HepG2 (cell line): ENCODE data around the gene SMIM22. TPM values are rescaled to one million over a fixed set of nuclear protein-coding genes. Genes with fewer than 3 reads are reported as not detected.

Experiments used
- ATAC-seq: fragments of 200-7000 bp; cut with Tn5 transposase; 3 replicates; pipeline ENCODE4 v1.9.1; 2020; ENCODE audit warnings: mild to moderate bottlenecking, moderate library complexity
- BruUV-seq: library from RNA; stranded (reverse); fragments of 400-500 nt; replicated peaks from 2 replicates; lab custom pipeline; 2021; lab: Mats Ljungman, UMichigan
- CTCF ChIA-PET: fragments of 300-600 bp; formaldehyde crosslinking; extraction: SDS; loops from one replicate; lab custom pipeline; 2021; ENCODE audit warnings: low total read pairs, inconsistent platforms, low intra/inter-chr PET ratio; lab: Yijun Ruan, JAX
- POLR2A ChIA-PET: fragments of 350-600 bp; sonication (Branson Sonifier 250); formaldehyde crosslinking; loops from one replicate; lab custom pipeline; 2020; ENCODE audit warnings: antibody characterized with exemption, inconsistent platforms; lab: Yijun Ruan, JAX
- DNase-seq: peaks from one replicate; pipeline ENCODE4 v3.0.0-alpha.2; 2015; ENCODE audit warnings: low spot score
- FAIRE-seq: peaks from 3 replicates; lab custom pipeline; 2011; peaks lifted over from hg19 to GRCh38; lab: Jason Lieb, UNC
- H2AFZ ChIP-seq: one replicate; pipeline ENCODE4 v1.6.1; 2011; ENCODE audit warnings: low read length, inconsistent platforms
- H3K27ac ChIP-seq: fragments of 300-600 bp; 3 replicates; pipeline ENCODE4 v1.8.0; 2011; ENCODE audit warnings: mixed run types, mild to moderate bottlenecking, mixed read lengths, low read length, inconsistent platforms; ENCODE audit not compliant: insufficient read depth; ENCODE audit errors: extremely low read length
- H3K27me3 ChIP-seq, 2 experiments: fragments of 200-600 bp in 1 of 2; 2 replicates in 1 of 2; 3 replicates in 1 of 2; pipeline versions ENCODE4 v1.6.0 to v1.8.0; 2011; ENCODE audit warnings: low read length in 2 of 2, mild to moderate bottlenecking in 2 of 2, moderate library complexity in 2 of 2, inconsistent platforms in 1 of 2; ENCODE audit not compliant: insufficient read depth in 2 of 2, control insufficient read depth in 1 of 2
- H3K36me3 ChIP-seq, 2 experiments: fragments of 200-600 bp in 1 of 2; replicated peaks in 1 of 2; 2 replicates in 1 of 2; 3 replicates in 1 of 2; pipeline versions ENCODE4 v1.5.1 to v1.8.0; 2011; ENCODE audit warnings: low read length in 2 of 2, inconsistent platforms in 1 of 2; ENCODE audit not compliant: insufficient read depth in 2 of 2, control insufficient read depth in 1 of 2
- H3K4me1 ChIP-seq: 2 replicates; pipeline ENCODE4 v1.5.1; 2012; ENCODE audit warnings: low read length, inconsistent platforms; ENCODE audit not compliant: insufficient read depth
- H3K4me2 ChIP-seq: 2 replicates; pipeline ENCODE4 v1.6.0; 2011; ENCODE audit warnings: low read depth, low read length, inconsistent platforms
- H3K4me3 ChIP-seq, 3 experiments: fragments of 200-600 bp in 1 of 3; sonication (generic), shearing (Covaris generic) in 1 of 3; replicated peaks in 1 of 3; 2 replicates each; pipeline ENCODE4 v1.5.1; 2011 to 2016; ENCODE audit warnings: low read length in 3 of 3, inconsistent platforms in 2 of 3, low read depth in 2 of 3, mild to moderate bottlenecking in 2 of 3, control low read depth in 1 of 3, mixed read lengths in 1 of 3; ENCODE audit not compliant: insufficient read depth in 1 of 3
- H3K79me2 ChIP-seq: one replicate; pipeline ENCODE4 v1.6.1; 2011; ENCODE audit warnings: low read length, inconsistent platforms; ENCODE audit not compliant: insufficient read depth
- H3K9ac ChIP-seq: 2 replicates; pipeline ENCODE4 v1.6.0; 2011; ENCODE audit warnings: mild to moderate bottlenecking, low read depth, low read length, inconsistent platforms; ENCODE audit not compliant: insufficient read depth
- H3K9me3 ChIP-seq: 2 replicates; pipeline ENCODE4 v1.5.1; 2012; ENCODE audit warnings: mild to moderate bottlenecking, low read length
- H4K20me1 ChIP-seq: 2 replicates; pipeline ENCODE4 v1.6.0; 2011; ENCODE audit warnings: inconsistent platforms, mild to moderate bottlenecking, low read length, moderate library complexity; ENCODE audit not compliant: insufficient read depth
- JUND ChIP-seq: sonication (generic); formaldehyde crosslinking; IDR thresholded peaks from 2 replicates; pipeline ENCODE4 v1.8.0; 2022; ENCODE audit warnings: mild to moderate bottlenecking, missing genetic modification reagents
- NR3C1 ChIP-seq: sonication (generic); formaldehyde crosslinking; IDR thresholded peaks from 2 replicates; pipeline ENCODE4 v1.4.0; 2020; ENCODE audit warnings: missing genetic modification reagents
- RBAK ChIP-seq: sonication (generic); formaldehyde crosslinking; IDR thresholded peaks from 2 replicates; pipeline ENCODE4 v1.5.1; 2020; ENCODE audit warnings: mild to moderate bottlenecking, missing genetic modification reagents
- REL ChIP-seq: sonication (generic); formaldehyde crosslinking; conservative IDR thresholded peaks from 2 replicates; pipeline ENCODE4 v1.8.0; 2022; ENCODE audit warnings: mild to moderate bottlenecking, missing genetic modification reagents, moderate library complexity
- SAP130 ChIP-seq: IDR thresholded peaks from 2 replicates; pipeline ENCODE4 v1.6.1; 2016; ENCODE audit warnings: low read depth
- ZNF253 ChIP-seq: sonication (generic); formaldehyde crosslinking; IDR thresholded peaks from 2 replicates; pipeline ENCODE4 v1.8.0; 2022; ENCODE audit warnings: mild to moderate bottlenecking, missing genetic modification reagents, borderline replicate concordance
- ZNF30 ChIP-seq: sonication (generic); formaldehyde crosslinking; IDR thresholded peaks from 2 replicates; pipeline ENCODE4 v1.5.0; 2020; ENCODE audit warnings: mild to moderate bottlenecking, missing genetic modification reagents
- WGBS: methylation state at CpG from one replicate; pipeline ENCODE4 v1.1.6; 2017; ENCODE audit warnings: low lambda C conversion rate; 5-methylcytosine and 5-hydroxymethylcytosine counted together
- in situ Hi-C: cut with HindIII; loops from 2 replicates; pipeline ENCODE4 v1.10.0; 2017; ENCODE audit warnings: low pct_unique_long_range_greater_than_20kb; ENCODE audit not compliant: extremely low pct_ligation_motif_present
- intact Hi-C: fragments of 100-400 bp; cut with micrococcal nuclease; formaldehyde crosslinking; loops from one replicate; pipeline ENCODE4 v1.10.0; 2022; ENCODE audit not compliant: unreplicated experiment
- polyA plus RNA-seq, 8 experiments: library from polyadenylated mRNA; depleted of rRNA in 3 of 8; stranded (reverse) in 7 of 8; unstranded in 1 of 8; fragments of >200 nt; fragmentation: Illumina TruSeq in 4 of 8; extraction: Trizol in 4 of 8; gene quantifications; 2 replicates each; pipeline versions ENCODE4 v1.2.1 to v1.2.3, GENCODE V29; 2011 to 2016; ENCODE audit warnings: low read depth in 4 of 8, missing spikeins in 1 of 8, mixed read lengths in 1 of 8; ENCODE audit not compliant: insufficient read depth in 1 of 8
- total RNA-seq, 5 experiments: library from RNA; depleted of rRNA; stranded (reverse); fragments of >200 nt; fragmentation: Illumina TruSeq; extraction: Trizol; gene quantifications; 2 replicates each; pipeline ENCODE4 v1.2.3, GENCODE V29; 2016; ENCODE audit warnings: low read depth in 1 of 5
- TF ChIP-seq, protein P1 (sequence below): sonication (generic); formaldehyde crosslinking; IDR thresholded peaks from 2 replicates; pipeline ENCODE4 v1.5.0; 2020; ENCODE audit warnings: missing genetic modification reagents
- TF ChIP-seq, protein P2 (sequence below): sonication (generic); formaldehyde crosslinking; conservative IDR thresholded peaks from 2 replicates; pipeline ENCODE4 v1.8.0; 2022; ENCODE audit warnings: missing genetic modification reagents

SMIM22 gene
- total and polyA plus RNA-seq, 2 of the 13 experiments (the other 11 are each of a cell fraction or from before 2014, with no cell fraction given): not detected

DNA sequence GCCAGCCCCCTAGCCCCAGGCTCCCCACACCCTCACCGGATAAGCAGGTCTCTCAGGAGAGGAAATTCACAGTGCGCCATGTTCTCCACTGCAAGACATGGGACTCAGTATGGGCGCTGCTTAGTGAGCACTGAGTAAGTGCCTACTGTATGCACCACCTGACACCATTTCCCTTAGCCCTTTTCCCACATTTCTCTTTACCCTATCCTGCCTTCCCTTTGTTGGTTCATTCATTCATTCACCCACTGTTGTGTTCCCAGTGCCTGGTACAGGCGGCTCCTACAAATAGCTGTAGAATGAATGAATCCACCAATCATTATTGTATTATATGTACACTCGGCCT is 17.1 kb upstream of the SMIM22 start:
- TF ChIP-seq NR3C1: no peak
- TF ChIP-seq JUND (CRISPR knock-in tag): no peak
- no peak for TF ChIP-seq ZNF253 (CRISPR knock-in tag)
- TF ChIP-seq, protein P1, sequence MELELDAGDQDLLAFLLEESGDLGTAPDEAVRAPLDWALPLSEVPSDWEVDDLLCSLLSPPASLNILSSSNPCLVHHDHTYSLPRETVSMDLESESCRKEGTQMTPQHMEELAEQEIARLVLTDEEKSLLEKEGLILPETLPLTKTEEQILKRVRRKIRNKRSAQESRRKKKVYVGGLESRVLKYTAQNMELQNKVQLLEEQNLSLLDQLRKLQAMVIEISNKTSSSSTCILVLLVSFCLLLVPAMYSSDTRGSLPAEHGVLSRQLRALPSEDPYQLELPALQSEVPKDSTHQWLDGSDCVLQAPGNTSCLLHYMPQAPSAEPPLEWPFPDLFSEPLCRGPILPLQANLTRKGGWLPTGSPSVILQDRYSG: no peak
- TF ChIP-seq REL (CRISPR knock-in tag): no peak
- TF ChIP-seq ZNF30 (CRISPR knock-in tag): no peak
- no peak for TF ChIP-seq RBAK (CRISPR knock-in tag)
- TF ChIP-seq SAP130 (CRISPR knock-in tag): no peak
- TF ChIP-seq, protein P2, sequence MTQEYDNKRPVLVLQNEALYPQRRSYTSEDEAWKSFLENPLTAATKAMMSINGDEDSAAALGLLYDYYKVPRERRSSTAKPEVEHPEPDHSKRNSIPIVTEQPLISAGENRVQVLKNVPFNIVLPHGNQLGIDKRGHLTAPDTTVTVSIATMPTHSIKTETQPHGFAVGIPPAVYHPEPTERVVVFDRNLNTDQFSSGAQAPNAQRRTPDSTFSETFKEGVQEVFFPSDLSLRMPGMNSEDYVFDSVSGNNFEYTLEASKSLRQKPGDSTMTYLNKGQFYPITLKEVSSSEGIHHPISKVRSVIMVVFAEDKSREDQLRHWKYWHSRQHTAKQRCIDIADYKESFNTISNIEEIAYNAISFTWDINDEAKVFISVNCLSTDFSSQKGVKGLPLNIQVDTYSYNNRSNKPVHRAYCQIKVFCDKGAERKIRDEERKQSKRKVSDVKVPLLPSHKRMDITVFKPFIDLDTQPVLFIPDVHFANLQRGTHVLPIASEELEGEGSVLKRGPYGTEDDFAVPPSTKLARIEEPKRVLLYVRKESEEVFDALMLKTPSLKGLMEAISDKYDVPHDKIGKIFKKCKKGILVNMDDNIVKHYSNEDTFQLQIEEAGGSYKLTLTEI (CRISPR knock-in tag): no peak
- Histone ChIP-seq H4K20me1 (no peaks in the 10 kb centered on the region), H3K4me3 (no peak overlapping the region), H3K27me3 (no peaks in the 10 kb centered on the region), H3K4me1 (peaks cover 44% of the 10 kb centered on the region), H2AFZ (no peak overlapping the region), H3K9me3 (no peaks in the 10 kb centered on the region), H3K79me2 (no peaks in the 10 kb centered on the region), H3K4me2 (no peak overlapping the region), H3K36me3 (no peaks in the 10 kb centered on the region), H3K27ac (no peak overlapping the region), H3K9ac (no peak overlapping the region)
- intact Hi-C loops (no loop called here), in situ Hi-C loops (no loop called here)
- ChIA-PET POLR2A (no interaction called here), CTCF (no interaction called here)
- DNase-seq (no peak), ATAC-seq (no peak), FAIRE-seq (no peak)
- WGBS: 58% methylated on average over 3 of the region's 5 CpGs
- no TSS peak for BruUV-seq
